CD14-positive monocyte (primary cell): ENCODE results near the gene ARHGAP12. TPM values are rescaled to one million over a fixed set of nuclear protein-coding genes. Genes with fewer than 3 reads are reported as not detected.

Experiments used
- DNase-seq, 3 donors: peaks; one replicate each; pipeline ENCODE4 v3.0.0-alpha.2; 2011 to 2022
- H2AFZ ChIP-seq: 2 replicates; pipeline ENCODE4 v1.6.0; 2012; ENCODE audit warnings: mild to moderate bottlenecking, low read depth, low read length, inconsistent platforms; ENCODE audit not compliant: insufficient read depth, poor library complexity, severe bottlenecking
- H3K27ac ChIP-seq, 2 donors: 1 replicate in 1 of 2; 2 replicates in 1 of 2; pipeline ENCODE4 v1.5.1; 2012 to 2013; ENCODE audit warnings: low read length in 2 of 2, control low read depth in 1 of 2, inconsistent platforms in 1 of 2, low read depth in 1 of 2, mild to moderate bottlenecking in 1 of 2
- H3K27me3 ChIP-seq, 2 donors: one replicate each; pipeline versions ENCODE4 v1.6.0 to v1.6.1; 2011 to 2013; ENCODE audit warnings: low read length in 2 of 2; ENCODE audit not compliant: control insufficient read depth in 2 of 2, insufficient read depth in 2 of 2
- H3K36me3 ChIP-seq, 2 donors: replicated peaks in 1 of 2; 1 replicate in 1 of 2; 2 replicates in 1 of 2; pipeline versions ENCODE4 v1.5.1 to v1.6.1; 2012 to 2013; ENCODE audit warnings: low read length in 2 of 2, control low read depth in 1 of 2, inconsistent platforms in 1 of 2, mild to moderate bottlenecking in 1 of 2; ENCODE audit not compliant: insufficient read depth in 2 of 2, control insufficient read depth in 1 of 2
- H3K4me1 ChIP-seq, 2 donors: 1 replicate in 1 of 2; 2 replicates in 1 of 2; pipeline versions ENCODE4 v1.5.1 to v1.6.1; 2012 to 2013; ENCODE audit warnings: low read length in 2 of 2, control low read depth in 1 of 2, inconsistent platforms in 1 of 2, mild to moderate bottlenecking in 1 of 2, moderate library complexity in 1 of 2; ENCODE audit not compliant: insufficient read depth in 2 of 2, control insufficient read depth in 1 of 2
- H3K4me2 ChIP-seq: replicated peaks from 2 replicates; pipeline ENCODE3; 2012; ENCODE audit warnings: low read length, moderate library complexity, mild to moderate bottlenecking; ENCODE audit not compliant: poor library complexity, severe bottlenecking; ENCODE audit errors: extremely low read depth
- H3K4me3 ChIP-seq, 3 experiments: fragments of 200-600 bp in 1 of 3; sonication (generic) in 1 of 3; replicated peaks in 1 of 3; 1 replicate in 2 of 3; 2 replicates in 1 of 3; pipeline ENCODE4 v1.5.1; 2011 to 2013; ENCODE audit warnings: low read length in 3 of 3, mild to moderate bottlenecking in 3 of 3, control low read depth in 2 of 3, low read depth in 2 of 3, inconsistent platforms in 1 of 3, moderate library complexity in 1 of 3
- H3K79me2 ChIP-seq: 2 replicates; pipeline ENCODE4 v1.6.0; 2012; ENCODE audit warnings: mild to moderate bottlenecking, control low read depth, inconsistent platforms, low read length, moderate library complexity; ENCODE audit not compliant: insufficient read depth
- H3K9ac ChIP-seq: 2 replicates; pipeline ENCODE4 v1.6.0; 2017; ENCODE audit warnings: low read length, mild to moderate bottlenecking; ENCODE audit not compliant: insufficient read depth, poor library complexity, severe bottlenecking
- H3K9me3 ChIP-seq, 2 donors: replicated peaks in 1 of 2; 1 replicate in 1 of 2; 2 replicates in 1 of 2; pipeline versions ENCODE4 v1.5.1 to v1.6.1; 2012 to 2013; ENCODE audit warnings: low read length in 2 of 2, control low read depth in 1 of 2; ENCODE audit not compliant: control insufficient read depth in 1 of 2, insufficient read depth in 1 of 2
- H4K20me1 ChIP-seq: 2 replicates; pipeline ENCODE4 v1.6.0; 2012; ENCODE audit warnings: mild to moderate bottlenecking, low read length, control low read depth, moderate library complexity; ENCODE audit not compliant: insufficient read depth
- H3K27ac Mint-ChIP-seq, 7 donors: one replicate each; pipeline ENCODE4 v1.8.0; 2020; ENCODE audit warnings: mild to moderate bottlenecking in 7 of 7, mixed read lengths in 7 of 7, moderate library complexity in 6 of 7, inconsistent platforms in 2 of 7
- H3K27me3 Mint-ChIP-seq, 3 donors: one replicate each; pipeline ENCODE4 v1.8.0; 2021 to 2022; ENCODE audit warnings: low read depth in 3 of 3, mild to moderate bottlenecking in 3 of 3, mixed read lengths in 3 of 3, moderate library complexity in 3 of 3, inconsistent platforms in 1 of 3
- H3K36me3 Mint-ChIP-seq, 2 donors: one replicate each; pipeline ENCODE4 v1.8.0; 2020; ENCODE audit warnings: mixed read lengths in 2 of 2, inconsistent platforms in 1 of 2, mild to moderate bottlenecking in 1 of 2
- H3K4me1 Mint-ChIP-seq: one replicate; pipeline ENCODE4 v1.8.0; 2020; ENCODE audit warnings: mild to moderate bottlenecking, mixed read lengths
- H3K4me3 Mint-ChIP-seq, 2 donors: one replicate each; pipeline ENCODE4 v1.8.0; 2020; ENCODE audit warnings: mild to moderate bottlenecking in 2 of 2, mixed read lengths in 2 of 2, moderate library complexity in 1 of 2
- H3K9me3 Mint-ChIP-seq, 7 donors: one replicate each; pipeline ENCODE4 v1.8.0; 2020 to 2022; ENCODE audit warnings: mixed read lengths in 7 of 7, mild to moderate bottlenecking in 6 of 7, moderate library complexity in 6 of 7, inconsistent platforms in 2 of 7
- CTCF ChIP-seq: fragments of 200-600 bp; IDR thresholded peaks from one replicate; pipeline ENCODE4 v1.8.0; 2022; ENCODE audit warnings: antibody characterized with exemption, mild to moderate bottlenecking
- WGBS: methylation state at CpG from one replicate; pipeline ENCODE4 v1.1.5; 2013; ENCODE audit warnings: missing lambda C conversion rate; ENCODE audit not compliant: insufficient coverage; 5-methylcytosine and 5-hydroxymethylcytosine counted together
- intact Hi-C, 2 donors: fragments of 100-400 bp; cut with micrococcal nuclease; formaldehyde crosslinking; loops; one replicate each; pipeline versions ENCODE4 v1.15.0 to v1.15.1; 2023
- polyA minus RNA-seq: library from RNA; depleted of rRNA, polyadenylated mRNA; stranded (reverse); fragments of >200 nt; gene quantifications from 2 replicates; pipeline ENCODE4 v1.2.3, GENCODE V29; 2012
- polyA plus RNA-seq, 3 donors: library from polyadenylated mRNA; depleted of rRNA in 1 of 3; unstranded in 2 of 3; stranded (reverse) in 1 of 3; fragments of 300-500 nt in 2 of 3; fragments of >200 nt in 1 of 3; fragmentation: Illumina TruSeq in 2 of 3; gene quantifications; 1 replicate in 2 of 3; 2 replicates in 1 of 3; pipeline ENCODE4 v1.2.3, GENCODE V29; 2012 to 2021
- total RNA-seq, 12 experiments: library from RNA in 1 of 12; stranded (reverse) in 1 of 12; fragments of 120-200 nt in 1 of 12; gene quantifications; one replicate each; pipeline ENCODE4 v1.2.4 and lab custom pipeline; 2013 to 2026; ENCODE audit warnings: mixed read lengths in 6 of 12, inconsistent platforms in 1 of 12

Gene ARHGAP12
- 17.9 TPM for total RNA-seq (2013)
- polyA plus RNA-seq (10 to 100 TPM in 1 of 3 donors, 1 to 10 TPM in 2; 3.2 to 15.5 (median 4.7) TPM), polyA minus RNA-seq (7.2 and 11.7 TPM in 2 replicates), total RNA-seq (lab: John Stamatoyannopoulos, UW) (12.8 to 60.1 (median 36.1) reads per million in 11 experiments)

GRCh38 chr10:31928549-31929260 is at the start of gene ARHGAP12:
Gene ARHGAP12 (minus strand): TSS chr10:31928831. CDS start chr10:31908855, 19,976 bp downstream.
- Histone ChIP-seq H3K4me2 (peak within 1 kb of the TSS; percentile 96), H4K20me1 (peaks cover 42% of the 10 kb centered on the region), H2AFZ (peak within 1 kb of the TSS; percentile 94), H3K4me1 (peaks cover 28 to 38% of the 10 kb centered on the region in 2 donors), H3K36me3 (no peaks in the 10 kb centered on the region), H3K27ac (peak within 1 kb of the TSS; percentile 72 to 90), H3K4me3 (peak within 1 kb of the TSS; percentile 82 to 94 (median 92)), H3K9me3 (no peaks in the 10 kb centered on the region), H3K27me3 (no peaks in the 10 kb centered on the region), H3K9ac (peak within 1 kb of the TSS; percentile 81), H3K79me2 (peaks cover 49% of the 10 kb centered on the region)
- H3K4me1 Mint-ChIP-seq: peaks cover 35% of the 10 kb centered on the region
- under 1% methylated on average over 85 of the region's 92 CpGs for WGBS
- TF ChIP-seq CTCF: no peak
- H3K36me3 Mint-ChIP-seq: no peaks in the 10 kb centered on the region
- DNase-seq: peak; percentile 65 to 82 (median 74)
- peaks cover 0 to 8% (median 4%) of the 10 kb centered on the region in 3 donors for H3K27me3 Mint-ChIP-seq
- H3K9me3 Mint-ChIP-seq: peaks cover 0 to 2% (median 0%) of the 10 kb centered on the region in 7 donors
- intact Hi-C loops: loop anchor here (1.0 to 5.0 kb wide), 4 partner anchors 34 to 79 kb away; no protein-coding TSS in a partner anchor
- peak within 1 kb of the TSS; percentile 86 to 93 (median 92) for H3K27ac Mint-ChIP-seq
- peak within 1 kb of the TSS; percentile 91 to 95 for H3K4me3 Mint-ChIP-seq

DNA sequence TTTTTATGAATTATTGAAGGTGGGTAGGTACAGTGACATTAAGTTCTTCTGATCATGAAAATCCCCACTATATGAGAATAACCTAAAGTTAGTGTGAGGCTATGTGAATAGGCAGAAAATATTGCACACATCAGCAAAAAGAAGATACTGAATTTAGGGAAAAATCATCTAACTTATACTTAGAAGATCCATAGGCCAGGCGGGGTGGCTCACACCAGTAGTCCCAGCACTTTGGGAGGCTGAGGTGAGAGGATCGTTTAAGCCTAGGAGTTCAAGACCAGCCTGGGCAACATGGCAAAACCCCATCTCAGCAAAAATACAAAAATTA is 49.5 kb upstream of the ARHGAP12 start:
- H3K27ac Mint-ChIP-seq: peak overlapping the region; percentile 94 to 99 (median 97)
- intact Hi-C loops: loop anchor here in 1 of 2 donors (5.0 kb wide), 1 partner anchor 51 kb away; the partner anchor contains the start of gene ARHGAP12
- Histone ChIP-seq H3K4me2 (peak overlapping the region; percentile 75), H2AFZ (no peak overlapping the region), H4K20me1 (peaks cover 4% of the 10 kb centered on the region), H3K36me3 (no peaks in the 10 kb centered on the region), H3K9me3 (peaks cover 0 to 3% of the 10 kb centered on the region in 2 donors), H3K27me3 (peaks cover 5 to 6% of the 10 kb centered on the region in 2 donors), H3K4me1 (peaks cover 39 to 52% of the 10 kb centered on the region in 2 donors), H3K27ac (peak overlapping the region in 1 of 2 donors; percentile 90), H3K9ac (no peak overlapping the region), H3K4me3 (peak overlapping the region in 1 of 3 experiments; percentile 71), H3K79me2 (no peaks in the 10 kb centered on the region)
- H3K4me3 Mint-ChIP-seq: peak overlapping the region in 1 of 2 donors; percentile 91
- DNase-seq: no peak
- H3K9me3 Mint-ChIP-seq: peaks cover 0 to 10% (median 3%) of the 10 kb centered on the region in 7 donors
- H3K4me1 Mint-ChIP-seq: peaks cover 42% of the 10 kb centered on the region
- no peak for TF ChIP-seq CTCF
- peaks cover 15 to 39% (median 32%) of the 10 kb centered on the region in 3 donors for H3K27me3 Mint-ChIP-seq
- peaks cover 3 to 5% of the 10 kb centered on the region in 2 donors for H3K36me3 Mint-ChIP-seq
- no CpG with 5 or more reads among the region's 2 CpGs for WGBS
